Measurements from ENCODE around the gene HCN2.
"Not testable (repeated sequence)": the region's sequence is repeated elsewhere in the genome, so short reads cannot be mapped to it uniquely, and the experiment has no call there.

HCN2 gene

GRCh38 chr19:622666-623065, 33.0 kb downstream of the HCN2 start:
- DNase-seq = no peak

- no peak for DNase-seq
These were observed 33.7 kb downstream of the HCN2 start for GRCh38 chr19:623175-623916.

GRCh38 chr19:623974-624373, 34.3 kb downstream of the HCN2 start:
- no peak for DNase-seq

GRCh38 chr19:624433-625109, 34.9 kb downstream of the HCN2 start:
- no peak for DNase-seq

GRCh38 chr19:625257-625656, 35.6 kb downstream of the HCN2 start:
- no peak for DNase-seq

GRCh38 chr19:626566-626965, 36.9 kb downstream of the HCN2 start:
- not testable (repeated sequence) for DNase-seq

- DNase-seq = peak; percentile 8
These were observed 38.5 kb downstream of the HCN2 start for GRCh38 chr19:628168-628567.

- not testable (repeated sequence) for DNase-seq
These were observed 39.8 kb downstream of the HCN2 start for GRCh38 chr19:629515-629914.

- DNase-seq = no peak
These were observed 40.5 kb downstream of the HCN2 start for GRCh38 chr19:629961-630714.

GRCh38 chr19:632579-633067, 42.9 kb downstream of the HCN2 start:
- DNase-seq = peak; percentile 72

GRCh38 chr19:633068-633785, 43.5 kb downstream of the HCN2 start, which contains the start of gene POLRMT:
POLRMT (minus strand) TSS chr19:633537; CDS start chr19:633512, 25 bp downstream.
- peak; percentile 100 for DNase-seq

- no peak for DNase-seq
These were observed 44.3 kb downstream of the HCN2 start for GRCh38 chr19:633786-634639.

- DNase-seq = no peak
These were observed 45.4 kb downstream of the HCN2 start for GRCh38 chr19:634975-635652.

GRCh38 chr19:638906-639252, 49.2 kb downstream of the HCN2 start:
- no peak for DNase-seq

GRCh38 chr19:639253-640160, 49.8 kb downstream of the HCN2 start, which contains the start of gene FGF22:
FGF22 (plus strand) TSS chr19:639879; CDS start chr19:639926, 47 bp downstream.
- DNase-seq = peak; percentile 96

GRCh38 chr19:640161-640558, 50.5 kb downstream of the HCN2 start:
- DNase-seq = no peak

- DNase-seq = no peak
These were observed 51.0 kb downstream of the HCN2 start for GRCh38 chr19:640606-641189.

GRCh38 chr19:641702-642101, 52.0 kb downstream of the HCN2 start:
- no peak for DNase-seq
